Heart right ventricle (tissue), 16 donors: ENCODE results near the gene SLC29A3. TPM values are rescaled to one million over a fixed set of nuclear protein-coding genes. Genes with fewer than 3 reads are reported as not detected.

ENCODE experiments used
- ATAC-seq, 8 donors: fragments of 200-7000 bp; cut with Tn5 transposase; one replicate each; pipeline ENCODE4 v1.9.1; 2020; ENCODE audit warnings: mild to moderate bottlenecking in 8 of 8, moderate library complexity in 8 of 8, moderate number of reproducible peaks in 1 of 8
- DNase-seq, 2 donors: peaks; one replicate each; pipeline ENCODE4 v3.0.0-alpha.2; 2020
- H3K27ac ChIP-seq, 10 donors: fragments of 200-600 bp; sonication (generic) in 2 of 10; one replicate each; pipeline versions ENCODE4 v1.5.0 to v1.8.0; 2020 to 2022; ENCODE audit warnings: mild to moderate bottlenecking in 3 of 10
- H3K27me3 ChIP-seq, 7 donors: fragments of 200-600 bp; one replicate each; pipeline ENCODE4 v1.8.0; 2021 to 2022; ENCODE audit warnings: mild to moderate bottlenecking in 2 of 7
- H3K36me3 ChIP-seq, 9 donors: fragments of 200-600 bp; sonication (generic) in 1 of 9; one replicate each; pipeline versions ENCODE4 v1.5.0 to v1.8.0; 2020 to 2022; ENCODE audit warnings: mild to moderate bottlenecking in 2 of 9
- H3K4me1 ChIP-seq, 9 donors: fragments of 200-600 bp; sonication (generic) in 1 of 9; one replicate each; pipeline versions ENCODE4 v1.5.0 to v1.8.0; 2020 to 2022; ENCODE audit warnings: mild to moderate bottlenecking in 4 of 9
- H3K4me3 ChIP-seq, 10 donors: fragments of 200-600 bp; sonication (generic) in 2 of 10; one replicate each; pipeline versions ENCODE4 v1.5.0 to v1.8.0; 2020 to 2022; ENCODE audit warnings: mild to moderate bottlenecking in 7 of 10, moderate library complexity in 2 of 10
- H3K9me3 ChIP-seq, 11 donors: fragments of 200-600 bp in 10 of 11; sonication (generic) in 2 of 11; one replicate each; pipeline versions ENCODE4 v1.5.0 to v1.8.0; 2013 to 2022; ENCODE audit warnings: mild to moderate bottlenecking in 2 of 11, control low read depth in 1 of 11, moderate library complexity in 1 of 11
- CTCF ChIP-seq, 9 donors: fragments of 200-600 bp; sonication (generic) in 2 of 9; IDR thresholded peaks; one replicate each; pipeline versions ENCODE4 v1.5.0 to v1.8.0; 2021 to 2022; ENCODE audit warnings: antibody characterized with exemption in 9 of 9, mild to moderate bottlenecking in 5 of 9, moderate library complexity in 1 of 9
- WGBS, 2 donors: extraction: QIAGEN DNeasy Blood & Tissue Kit; methylation state at CpG; one replicate each; pipeline ENCODE4 v1.1.7; 2013; ENCODE audit warnings: inconsistent platforms in 1 of 2; 5-methylcytosine and 5-hydroxymethylcytosine counted together
- intact Hi-C, 10 donors: fragments of 100-400 bp; cut with DNase I; formaldehyde crosslinking; loops; one replicate each; pipeline versions ENCODE4 v1.11.1 to v1.14.2; 2022
- polyA plus RNA-seq, 2 donors: library from polyadenylated mRNA; stranded (reverse); fragments of 200-250 nt; gene quantifications; one replicate each; pipeline ENCODE4 v1.2.3, GENCODE V29; 2013
- total RNA-seq, 10 donors: library from RNA; stranded (reverse); fragmentation: NEBNext Ultra II Directional in 3 of 10; extraction: Animal tissue kit (Norgen Biotek cat#: 25700) in 3 of 10; gene quantifications; one replicate each; pipeline versions ENCODE4 v1.2.1 to v1.2.4, GENCODE V29; 2021 to 2023
- donor health status: Arrhythmogenic right ventricular cardiomyopathy.
- donor health status: ischemic (EF 13 %, LVEDD 7.1; RV severe dilation, severe dysfunction).
- donor health status: healthy with polysubstance abuse.
- donor health status: DM: no; HTN: yes; CAD: no.
- donor health status: DM: no; HTN: no; CAD: no.
- donor health status: ischemic (EF 25% LVEDD 6.9; RV normal size, moderate dysfunction).
- donor health status: ischemic (EF 25% LVEDD 5.7; RV mildly dilated, moderate dysfunction).
- donor health status: healthy.
- donor health status: DM: yes; HTN: yes; CAD: no.
- donor health status: Ischemic cardiomyopathy.
- donor health status: ischemic (EF 35%, LVEDD 5.7; RV mildly dilated, moderate dysfunction).
- donor health status: nonischemic (EF 11% LVEDD 7.7; RV severe dilation, severe dysfunction).
- donor health status: DM: yes; HTN: yes; CAD: no.
- donor health status: PGD.
- donor health status: ischemic (EF 29% LVEDD 5.4; RV normal size, mild dysfunction).
- donor health status: nonischemic (EF 23%, LVEDD 6.1; RV moderate dilation, normal function).

SLC29A3 gene
- total and polyA plus RNA-seq, 12 donors, result 0.89 to 3.5 (median 1.2) TPM

- Histone ChIP-seq H3K27me3 (peaks cover 0 to 2% (median 0%) of the 10 kb centered on the region in 7 donors), H3K27ac (no peak overlapping the region), H3K9me3 (peaks cover 0 to 34% (median 10%) of the 10 kb centered on the region in 11 donors), H3K4me1 (no peaks in the 10 kb centered on the region), H3K36me3 (no peaks in the 10 kb centered on the region), H3K4me3 (no peak overlapping the region)
- no peak for TF ChIP-seq CTCF (IDR thresholded peaks at IDR 0.05)
- WGBS, 2 donors, result 53 to 61% methylated on average over 3 of the region's 3 CpGs
- DNase-seq (no peak), ATAC-seq (no peak)
- intact Hi-C loops, result no loop called here
Measured at GRCh38 chr10:71409516-71410104, 90.6 kb downstream of the SLC29A3 start.

Other genes with a start within 250 kb of the SLC29A3 start
- 10 to 100 TPM in 9 of 10 donors, 1 to 10 TPM in 1; 9.0 to 20.6 (median 12.5) TPM for gene UNC5B, start 106.7 kb upstream of the SLC29A3 start, total RNA-seq
- gene UNC5B, start 106.7 kb upstream of the SLC29A3 start, polyA plus RNA-seq, result 1 to 10 TPM; 3.3 to 5.9 TPM
- 1 to 10 TPM; 1.1 to 7.7 (median 4.6) TPM for gene CDH23, start 77.7 kb downstream of the SLC29A3 start, total RNA-seq
- 1 to 10 TPM; 1.6 to 7.2 TPM for gene CDH23, start 77.7 kb downstream of the SLC29A3 start, polyA plus RNA-seq